ENCODE measurements around the gene MICU1. TPM values are rescaled to one million over a fixed set of nuclear protein-coding genes. Genes with fewer than 3 reads are reported as not detected.

The MICU1 gene
- total RNA-seq, 1 experiment from 2014 or later, result 25.5 TPM

GRCh38 chr10:72502581-72502980, 123.3 kb downstream of the MICU1 start:
- no peaks in the 10 kb centered on the region for H3K9me3 Mint-ChIP-seq (ENCODE audit: unreplicated experiment)
- no peak for DNase-seq (ENCODE audit: unreplicated experiment)
- POLR2A ChIA-PET, result no interaction called here
- no peaks in the 10 kb centered on the region for H3K27me3 Mint-ChIP-seq (ENCODE audit: insufficient read depth, unreplicated experiment)
- TF ChIP-seq CTCF (IDR thresholded peaks at IDR 0.05; ENCODE audit: unreplicated experiment), result no peak
- intact Hi-C loops (cut with micrococcal nuclease), result no loop called here
- no peak overlapping the region for H3K4me3 Mint-ChIP-seq (ENCODE audit: unreplicated experiment)
- H3K36me3 Mint-ChIP-seq (ENCODE audit: insufficient read depth, unreplicated experiment), result peaks cover 4% of the 10 kb centered on the region
- no peaks in the 10 kb centered on the region for H3K4me1 Mint-ChIP-seq (ENCODE audit: insufficient read depth, unreplicated experiment)
- H3K27ac Mint-ChIP-seq (ENCODE audit: low read depth, unreplicated experiment), result no peak overlapping the region
- CTCF ChIA-PET, result interaction anchor here (0.7 kb wide), 1 partner anchor 174 kb away, joined by 4 read pairs; no protein-coding TSS in a partner anchor
- BruUV-seq (replicated peaks), result no TSS peak

DNA sequence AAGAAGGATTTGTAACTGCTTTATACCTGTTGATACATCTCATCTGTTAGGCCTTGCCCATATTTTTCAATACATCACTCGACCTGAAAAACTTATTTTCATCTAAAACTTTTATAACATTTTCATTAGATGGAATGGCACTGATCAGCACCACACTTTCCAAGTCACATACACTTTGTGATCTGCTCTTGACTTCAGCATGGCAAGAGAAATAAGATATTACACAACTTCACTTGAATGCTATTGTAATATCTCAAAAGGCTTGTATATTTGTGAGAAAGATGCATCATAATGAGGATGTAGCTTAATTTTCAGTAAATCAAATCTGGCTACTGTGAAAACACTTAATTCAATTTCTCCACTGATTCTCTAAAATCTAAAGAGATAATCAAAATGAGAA, 126.2 kb downstream of the MICU1 start:
- peaks cover 4% of the 10 kb centered on the region for H3K36me3 Mint-ChIP-seq (ENCODE audit: insufficient read depth, unreplicated experiment)
- CTCF ChIA-PET, result interaction anchor here (0.5 kb wide), 1 partner anchor 1731 kb away, joined by 4 read pairs; no protein-coding TSS in a partner anchor
- POLR2A ChIA-PET, result interaction anchor here (0.6 to 1.1 kb wide), 3 partner anchors 10 to 112 kb away, joined by 3 to 5 read pairs (median 4); no protein-coding TSS in a partner anchor
- no peaks in the 10 kb centered on the region for H3K27me3 Mint-ChIP-seq (ENCODE audit: insufficient read depth, unreplicated experiment)
- no TSS peak for BruUV-seq (replicated peaks)
- intact Hi-C loops (cut with micrococcal nuclease), result no loop called here
- no peak overlapping the region for H3K4me3 Mint-ChIP-seq (ENCODE audit: unreplicated experiment)
- H3K4me1 Mint-ChIP-seq (ENCODE audit: insufficient read depth, unreplicated experiment), result no peaks in the 10 kb centered on the region
- no peak for TF ChIP-seq CTCF (IDR thresholded peaks at IDR 0.05; ENCODE audit: unreplicated experiment)
- H3K27ac Mint-ChIP-seq (ENCODE audit: low read depth, unreplicated experiment), result no peak overlapping the region
- no peaks in the 10 kb centered on the region for H3K9me3 Mint-ChIP-seq (ENCODE audit: unreplicated experiment)
- DNase-seq (ENCODE audit: unreplicated experiment), result no peak

- Mint-ChIP-seq H3K9me3 (ENCODE audit: unreplicated experiment) (no peaks in the 10 kb centered on the region), H3K36me3 (ENCODE audit: insufficient read depth, unreplicated experiment) (no peaks in the 10 kb centered on the region), H3K4me3 (ENCODE audit: unreplicated experiment) (no peak overlapping the region), H3K27me3 (ENCODE audit: insufficient read depth, unreplicated experiment) (no peaks in the 10 kb centered on the region), H3K27ac (ENCODE audit: low read depth, unreplicated experiment) (no peak overlapping the region), H3K4me1 (ENCODE audit: insufficient read depth, unreplicated experiment) (no peaks in the 10 kb centered on the region)
- peak; percentile 23 for DNase-seq (ENCODE audit: unreplicated experiment)
- ChIA-PET POLR2A (no interaction called here), CTCF (no interaction called here)
- intact Hi-C loops (cut with micrococcal nuclease), result no loop called here
- TF ChIP-seq CTCF (IDR thresholded peaks at IDR 0.05; ENCODE audit: unreplicated experiment), result no peak
- BruUV-seq (replicated peaks), result no TSS peak
Measured at GRCh38 chr10:72490951-72491350, 134.9 kb downstream of the MICU1 start.

DNA sequence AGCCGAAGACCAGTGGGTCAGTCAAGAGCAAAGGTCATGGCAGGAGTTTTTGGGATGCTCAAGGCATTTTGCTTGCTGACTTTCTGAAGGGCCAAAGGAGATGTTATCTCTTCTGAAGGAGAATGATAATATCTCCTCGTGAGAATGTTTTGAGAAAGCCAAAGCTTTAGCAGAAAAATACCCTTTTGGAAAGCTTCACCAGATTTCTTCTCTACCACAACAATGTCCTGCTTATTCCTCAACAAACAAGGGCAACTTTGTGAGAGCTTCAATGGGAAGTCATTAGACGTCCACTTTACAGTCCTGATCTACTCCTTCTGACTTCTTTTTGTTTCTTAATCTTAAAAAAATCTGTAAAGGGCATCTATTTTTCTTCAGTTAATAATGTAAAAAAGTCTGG, 138.4 kb downstream of the MICU1 start:
- Mint-ChIP-seq H3K27me3 (ENCODE audit: insufficient read depth, unreplicated experiment) (no peaks in the 10 kb centered on the region), H3K27ac (ENCODE audit: low read depth, unreplicated experiment) (no peak overlapping the region), H3K4me3 (ENCODE audit: unreplicated experiment) (no peak overlapping the region), H3K36me3 (ENCODE audit: insufficient read depth, unreplicated experiment) (no peaks in the 10 kb centered on the region), H3K4me1 (ENCODE audit: insufficient read depth, unreplicated experiment) (no peaks in the 10 kb centered on the region), H3K9me3 (ENCODE audit: unreplicated experiment) (no peaks in the 10 kb centered on the region)
- DNase-seq (ENCODE audit: unreplicated experiment), result no peak
- intact Hi-C loops (cut with micrococcal nuclease), result no loop called here
- no peak for TF ChIP-seq CTCF (IDR thresholded peaks at IDR 0.05; ENCODE audit: unreplicated experiment)
- POLR2A ChIA-PET, result no interaction called here
- no TSS peak for BruUV-seq (replicated peaks)
- CTCF ChIA-PET, result no interaction called here

All from MCF 10A (cell line).